H9 (cell line): Measurements from ENCODE around the gene AKR1C3. TPM values are rescaled to one million over a fixed set of nuclear protein-coding genes. Genes with fewer than 3 reads are reported as not detected.

Experiments used
- DNase-seq: peaks from one replicate; pipeline ENCODE4 v3.0.0-alpha.2; 2017
- H2AFZ ChIP-seq: one replicate; pipeline ENCODE4 v1.6.1; 2013; ENCODE audit warnings: mild to moderate bottlenecking, low read length, control low read depth, moderate library complexity
- H2AK5ac ChIP-seq: 2 replicates; pipeline ENCODE4 v1.6.1; 2013; ENCODE audit warnings: low read length, control low read depth, mixed read lengths; ENCODE audit not compliant: insufficient read length
- H2BK120ac ChIP-seq: one replicate; pipeline ENCODE4 v1.6.1; 2013; ENCODE audit warnings: low read depth, mild to moderate bottlenecking, low read length, control low read depth, inconsistent platforms; ENCODE audit not compliant: poor library complexity, severe bottlenecking
- H2BK12ac ChIP-seq: 2 replicates; pipeline ENCODE4 v1.6.1; 2013; ENCODE audit warnings: low read length, control low read depth, mixed read lengths, low read depth; ENCODE audit not compliant: insufficient read length
- H2BK15ac ChIP-seq: 2 replicates; pipeline ENCODE4 v1.6.1; 2013; ENCODE audit warnings: low read depth, low read length, control low read depth
- H2BK20ac ChIP-seq: one replicate; pipeline ENCODE4 v1.6.1; 2013; ENCODE audit warnings: low read depth, mild to moderate bottlenecking, low read length, control low read depth, inconsistent platforms; ENCODE audit not compliant: poor library complexity, severe bottlenecking
- H2BK5ac ChIP-seq: 2 replicates; pipeline ENCODE4 v1.6.1; 2013; ENCODE audit warnings: low read length, control low read depth, mixed read lengths; ENCODE audit not compliant: insufficient read length
- H3K14ac ChIP-seq: 2 replicates; pipeline ENCODE4 v1.6.1; 2013; ENCODE audit warnings: low read length, control low read depth; ENCODE audit not compliant: insufficient read depth
- H3K18ac ChIP-seq: 2 replicates; pipeline ENCODE4 v1.6.1; 2013; ENCODE audit warnings: low read depth, mild to moderate bottlenecking, mixed read lengths, low read length, control low read depth; ENCODE audit not compliant: insufficient read length
- H3K23ac ChIP-seq: 2 replicates; pipeline ENCODE4 v1.6.1; 2013; ENCODE audit warnings: low read length, control low read depth, mixed read lengths, low read depth; ENCODE audit not compliant: insufficient read length
- H3K23me2 ChIP-seq: 2 replicates; pipeline ENCODE4 v1.6.1; 2013; ENCODE audit warnings: low read depth, mild to moderate bottlenecking, mixed read lengths, low read length, control low read depth; ENCODE audit not compliant: insufficient read length, poor library complexity, severe bottlenecking
- H3K27ac ChIP-seq: 2 replicates; pipeline ENCODE4 v1.5.1; 2013; ENCODE audit warnings: low read length, control low read depth, mixed read lengths, low read depth; ENCODE audit not compliant: insufficient read length
- H3K27me3 ChIP-seq: 2 replicates; pipeline ENCODE4 v1.6.1; 2013; ENCODE audit warnings: low read length, control low read depth, inconsistent platforms; ENCODE audit not compliant: insufficient read depth
- H3K4ac ChIP-seq: 2 replicates; pipeline ENCODE4 v1.6.1; 2013; ENCODE audit warnings: low read depth, mild to moderate bottlenecking, control low read depth, inconsistent platforms, low read length, moderate library complexity
- H3K4me1 ChIP-seq: 2 replicates; pipeline ENCODE4 v1.6.1; 2013; ENCODE audit warnings: low read length, control low read depth, inconsistent platforms; ENCODE audit not compliant: insufficient read depth
- H3K4me2 ChIP-seq: 2 replicates; pipeline ENCODE4 v1.6.1; 2013; ENCODE audit warnings: low read length, control low read depth, mixed read lengths; ENCODE audit not compliant: insufficient read length, insufficient read depth
- H3K56ac ChIP-seq: 2 replicates; pipeline ENCODE4 v1.6.1; 2013; ENCODE audit warnings: low read depth, mild to moderate bottlenecking, mixed read lengths, low read length, control low read depth; ENCODE audit not compliant: insufficient read length
- H3K79me1 ChIP-seq: 2 replicates; pipeline ENCODE4 v1.6.1; 2013; ENCODE audit warnings: low read depth, mild to moderate bottlenecking, moderate library complexity, low read length, control low read depth, inconsistent platforms; ENCODE audit not compliant: insufficient read depth, poor library complexity, severe bottlenecking
- H3K79me2 ChIP-seq: 2 replicates; pipeline ENCODE4 v1.6.1; 2013; ENCODE audit warnings: low read length, control low read depth, inconsistent platforms; ENCODE audit not compliant: insufficient read depth
- H3K9ac ChIP-seq: 2 replicates; pipeline ENCODE4 v1.6.1; 2013; ENCODE audit warnings: low read length, control low read depth, mixed read lengths; ENCODE audit not compliant: insufficient read length; ENCODE audit errors: extremely low read depth
- H3K9me3 ChIP-seq: one replicate; pipeline ENCODE4 v1.6.1; 2013; ENCODE audit warnings: low read depth, low read length, inconsistent platforms; ENCODE audit not compliant: control insufficient read depth
- H3T11ph ChIP-seq: one replicate; pipeline ENCODE4 v1.6.1; 2013; ENCODE audit warnings: mild to moderate bottlenecking, low read length, control low read depth, inconsistent platforms
- H4K20me1 ChIP-seq: one replicate; pipeline ENCODE4 v1.6.1; 2013; ENCODE audit not compliant: control insufficient read depth, insufficient read length, insufficient read depth
- H4K5ac ChIP-seq: 2 replicates; pipeline ENCODE4 v1.6.1; 2013; ENCODE audit warnings: low read depth, mild to moderate bottlenecking, mixed read lengths, low read length, control low read depth; ENCODE audit not compliant: insufficient read length
- H4K8ac ChIP-seq: replicated peaks from 2 replicates; pipeline ENCODE4 v1.6.1; 2013; ENCODE audit warnings: low read length, control low read depth, mixed read lengths, low read depth; ENCODE audit not compliant: insufficient read length
- H4K91ac ChIP-seq: 2 replicates; pipeline ENCODE4 v1.6.1; 2013; ENCODE audit warnings: low read depth, mild to moderate bottlenecking, moderate library complexity, mixed read lengths, low read length, control low read depth; ENCODE audit not compliant: insufficient read length
- H3K27ac Mint-ChIP-seq, 3 experiments: 2 replicates in 2 of 3; 3 replicates in 1 of 3; pipeline ENCODE4 v1.8.0; 2020 to 2021; ENCODE audit warnings: mixed read lengths in 3 of 3, mild to moderate bottlenecking in 1 of 3, moderate library complexity in 1 of 3
- H3K27me3 Mint-ChIP-seq: 2 replicates; pipeline ENCODE4 v1.8.0; 2021; ENCODE audit warnings: low read depth, mild to moderate bottlenecking, moderate library complexity, mixed read lengths
- H3K36me3 Mint-ChIP-seq, 3 experiments: 2 replicates in 2 of 3; 3 replicates in 1 of 3; pipeline ENCODE4 v1.8.0; 2020 to 2021; ENCODE audit warnings: low read depth in 3 of 3, mixed read lengths in 3 of 3; ENCODE audit not compliant: insufficient read depth in 1 of 3
- H3K4me1 Mint-ChIP-seq, 2 experiments: 2 replicates each; pipeline ENCODE4 v1.8.0; 2020; ENCODE audit warnings: mixed read lengths in 2 of 2
- H3K4me3 Mint-ChIP-seq, 2 experiments: 2 replicates in 1 of 2; 3 replicates in 1 of 2; pipeline ENCODE4 v1.8.0; 2020 to 2021; ENCODE audit warnings: mild to moderate bottlenecking in 2 of 2, mixed read lengths in 2 of 2, moderate library complexity in 1 of 2
- H3K9me3 Mint-ChIP-seq, 2 experiments: 2 replicates in 1 of 2; 3 replicates in 1 of 2; pipeline ENCODE4 v1.8.0; 2020; ENCODE audit warnings: mild to moderate bottlenecking in 2 of 2, mixed read lengths in 2 of 2, moderate library complexity in 1 of 2
- CTCF ChIP-seq: fragments of 200-600 bp; sonication (generic); conservative IDR thresholded peaks from 3 replicates; pipeline ENCODE4 v1.8.0; 2021; ENCODE audit warnings: antibody characterized with exemption, mild to moderate bottlenecking
- WGBS: extraction: QIAGEN DNeasy Blood & Tissue Kit; methylation state at CpG from one replicate; pipeline ENCODE4 v1.1.7; 2013; ENCODE audit warnings: missing lambda C conversion rate, low lambda C conversion rate, mixed read lengths; ENCODE audit not compliant: insufficient read length; ENCODE audit errors: extremely low coverage; 5-methylcytosine and 5-hydroxymethylcytosine counted together
- total RNA-seq: library from RNA; stranded (reverse); gene quantifications from 2 replicates; pipeline ENCODE4 v1.2.1, GENCODE V29; 2021

AKR1C3 gene
- total RNA-seq, 1 experiment from 2014 or later: 2.1 TPM

- H3K36me3 Mint-ChIP-seq: peaks cover 5 to 11% (median 5%) of the 10 kb centered on the region in 3 experiments; a peak in 6 of 7 replicates
- H2AFZ ChIP-seq: no peak overlapping the region
- WGBS: no CpG with 5 or more reads among the region's 4 CpGs
- no peaks in the 10 kb centered on the region for H3K4me1 ChIP-seq
- H3K18ac ChIP-seq: no peak overlapping the region
- no peak overlapping the region for H3K56ac ChIP-seq
- H3K9me3 Mint-ChIP-seq: peaks cover 66 to 68% of the 10 kb centered on the region in 2 experiments
- H3K9me3 ChIP-seq: no peaks in the 10 kb centered on the region
- H3K4me2 ChIP-seq: no peak overlapping the region
- no peak overlapping the region for H4K8ac ChIP-seq
- TF ChIP-seq CTCF: no peak
- H3K79me1 ChIP-seq: no peaks in the 10 kb centered on the region
- no peak overlapping the region for H3K23ac ChIP-seq
- H3K79me2 ChIP-seq: no peaks in the 10 kb centered on the region
- H3K14ac ChIP-seq: no peak overlapping the region
- H2BK15ac ChIP-seq: no peak overlapping the region
- H2BK20ac ChIP-seq: no peak overlapping the region
- no peak overlapping the region for H3K4ac ChIP-seq
- no peaks in the 10 kb centered on the region; the same call in 1 of the 2 replicates for H3K27me3 Mint-ChIP-seq
- H3K4me1 Mint-ChIP-seq: no peaks in the 10 kb centered on the region
- no peak overlapping the region for H2BK12ac ChIP-seq
- no peak overlapping the region for H2BK120ac ChIP-seq
- H4K5ac ChIP-seq: no peak overlapping the region
- no peak overlapping the region for H3K27ac Mint-ChIP-seq
- no peak overlapping the region for H3T11ph ChIP-seq
- no peak overlapping the region for H3K4me3 Mint-ChIP-seq
- no peaks in the 10 kb centered on the region for H3K23me2 ChIP-seq
- no peak overlapping the region for H3K9ac ChIP-seq
- H2AK5ac ChIP-seq: no peak overlapping the region
- H3K27me3 ChIP-seq: no peaks in the 10 kb centered on the region
- no peaks in the 10 kb centered on the region for H4K20me1 ChIP-seq
- DNase-seq: no peak
- no peak overlapping the region for H2BK5ac ChIP-seq
- no peak overlapping the region for H4K91ac ChIP-seq
- no peak overlapping the region for H3K27ac ChIP-seq
These were observed 48.0 kb downstream of the AKR1C3 start for GRCh38 chr10:5142199-5142598.
